Erythroblast (primary cell): ENCODE data around the gene CD74.

ENCODE experiments used
- GATA1 ChIP-seq: IDR thresholded peaks from 2 replicates; pipeline ENCODE4 v1.6.1; 2011; ENCODE audit warnings: low read depth, mild to moderate bottlenecking, control low read depth, low read length, moderate library complexity
- POLR2A ChIP-seq: IDR thresholded peaks from 2 replicates; pipeline ENCODE4 v1.6.1; 2011; ENCODE audit warnings: mild to moderate bottlenecking, low read length

DNA sequence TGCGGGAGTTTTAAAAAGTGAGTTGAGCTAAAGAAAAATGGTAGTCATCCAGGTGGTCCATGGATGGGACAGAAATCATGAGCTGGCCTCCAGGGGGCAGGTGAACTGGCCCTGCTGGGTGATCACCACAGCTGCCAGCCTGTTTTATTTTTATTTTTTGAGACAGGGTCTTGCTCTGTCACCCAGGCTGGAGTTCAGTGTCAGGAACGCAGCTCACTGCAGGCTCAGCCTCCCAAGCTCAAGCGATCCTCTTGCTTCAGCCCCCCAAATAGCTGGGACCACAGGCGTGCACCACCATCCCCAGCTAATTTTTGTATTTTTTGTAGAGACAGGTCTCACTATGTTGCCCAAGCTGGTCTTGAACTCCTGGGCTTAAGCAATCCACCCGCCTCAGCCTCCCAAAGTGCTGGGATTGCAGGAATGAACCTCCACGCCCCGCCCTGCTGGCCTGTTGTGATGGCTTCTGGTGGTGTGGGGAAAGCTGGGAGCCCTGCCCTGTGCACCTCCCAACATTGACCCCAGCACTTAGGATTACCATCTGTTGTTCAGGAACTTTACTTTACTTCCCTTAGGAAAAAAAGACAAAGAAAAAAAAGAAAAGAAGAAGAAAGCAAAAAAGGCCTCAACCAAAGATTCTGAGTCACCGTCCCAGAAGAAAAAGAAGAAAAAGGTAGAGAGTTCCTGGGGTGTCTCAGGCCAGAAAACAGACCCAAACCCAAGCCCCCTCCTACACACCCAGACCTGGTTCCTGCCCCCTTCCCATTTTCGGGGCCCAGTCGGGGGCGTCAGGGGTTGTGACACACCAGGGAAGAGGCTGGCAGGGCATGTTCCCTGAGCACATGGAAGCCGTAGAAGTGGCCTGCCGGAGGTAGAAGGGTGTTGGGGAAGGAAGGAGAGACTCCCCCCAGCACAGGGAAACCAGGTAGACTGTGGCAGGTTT is 14.7 kb downstream of the CD74 start:
- no peak for TF ChIP-seq POLR2A
- no peak for TF ChIP-seq GATA1
